ENCODE results near the gene PSRC1. TPM values are rescaled to one million over a fixed set of nuclear protein-coding genes. Genes with fewer than 3 reads are reported as not detected.

The PSRC1 gene
- total and polyA plus RNA-seq, 5 donors from 2014 or later: 0.14 to 1.0 (median 0.57) TPM

- Histone ChIP-seq H3K4me3 (ENCODE audit: low read depth, low read length) (no peak overlapping the region), H3K9me3 (ENCODE audit: control insufficient read depth in 2 of 2, low read length in 2 of 2) (no peaks in the 10 kb centered on the region), H3K27ac (ENCODE audit: insufficient read depth, low read length, poor library complexity, severe bottlenecking) (no peak overlapping the region), H3K4me1 (ENCODE audit: control insufficient read depth, insufficient read depth, low read length, poor library complexity, severe bottlenecking) (no peaks in the 10 kb centered on the region), H3K27me3 (ENCODE audit: control insufficient read depth, insufficient read depth, low read length) (no peaks in the 10 kb centered on the region), H3K36me3 (ENCODE audit: control insufficient read depth, insufficient read depth, low read length) (no peaks in the 10 kb centered on the region)
- Mint-ChIP-seq H3K4me1 (no peaks in the 10 kb centered on the region), H3K27me3 (no peaks in the 10 kb centered on the region), H3K4me3 (no peak overlapping the region), H3K9me3 (no peaks in the 10 kb centered on the region), H3K36me3 (no peaks in the 10 kb centered on the region), H3K27ac (peak overlapping the region in 1 of 3 donors; percentile 8)
- DNase-seq (no peak), ATAC-seq (ENCODE audit: low read depth in 2 of 2) (no peak)
Observed at GRCh38 chr1:109269212-109269980, 13.5 kb downstream of the PSRC1 start.

GRCh38 chr1:109268431-109269211 lies 14.3 kb downstream of the PSRC1 start:
- no peaks in the 10 kb centered on the region for H3K36me3 Mint-ChIP-seq
- H3K4me1 ChIP-seq (ENCODE audit: control insufficient read depth, insufficient read depth, low read length, poor library complexity, severe bottlenecking): no peaks in the 10 kb centered on the region
- peaks cover 0 to under 1% (median 0%) of the 10 kb centered on the region in 4 donors for H3K4me1 Mint-ChIP-seq
- H3K27me3 Mint-ChIP-seq: no peaks in the 10 kb centered on the region
- no peaks in the 10 kb centered on the region for H3K9me3 Mint-ChIP-seq
- no peak overlapping the region for H3K4me3 Mint-ChIP-seq
- no peaks in the 10 kb centered on the region for H3K27me3 ChIP-seq (ENCODE audit: control insufficient read depth, insufficient read depth, low read length)
- H3K4me3 ChIP-seq (ENCODE audit: low read depth, low read length): no peak overlapping the region
- no peak overlapping the region for H3K27ac ChIP-seq (ENCODE audit: insufficient read depth, low read length, poor library complexity, severe bottlenecking)
- no peaks in the 10 kb centered on the region for H3K9me3 ChIP-seq (ENCODE audit: control insufficient read depth in 2 of 2, low read length in 2 of 2)
- no peak overlapping the region for H3K27ac Mint-ChIP-seq
- no peak for ATAC-seq (ENCODE audit: low read depth in 2 of 2)
- DNase-seq: no peak
- no peaks in the 10 kb centered on the region for H3K36me3 ChIP-seq (ENCODE audit: control insufficient read depth, insufficient read depth, low read length)

- H3K9me3 ChIP-seq (ENCODE audit: control insufficient read depth in 2 of 2, low read length in 2 of 2): no peaks in the 10 kb centered on the region
- no peak overlapping the region for H3K27ac ChIP-seq (ENCODE audit: insufficient read depth, low read length, poor library complexity, severe bottlenecking)
- H3K36me3 ChIP-seq (ENCODE audit: control insufficient read depth, insufficient read depth, low read length): no peaks in the 10 kb centered on the region
- no peak for DNase-seq
- peaks cover 0 to 3% (median 0%) of the 10 kb centered on the region in 4 donors for H3K4me1 Mint-ChIP-seq
- no peak overlapping the region for H3K4me3 ChIP-seq (ENCODE audit: low read depth, low read length)
- no peak overlapping the region for H3K4me3 Mint-ChIP-seq
- ATAC-seq (ENCODE audit: low read depth in 2 of 2): no peak
- H3K4me1 ChIP-seq (ENCODE audit: control insufficient read depth, insufficient read depth, low read length, poor library complexity, severe bottlenecking): no peaks in the 10 kb centered on the region
- H3K27me3 ChIP-seq (ENCODE audit: control insufficient read depth, insufficient read depth, low read length): no peaks in the 10 kb centered on the region
- H3K9me3 Mint-ChIP-seq: no peaks in the 10 kb centered on the region
- H3K36me3 Mint-ChIP-seq: no peaks in the 10 kb centered on the region
- no peaks in the 10 kb centered on the region for H3K27me3 Mint-ChIP-seq
- H3K27ac Mint-ChIP-seq: no peak overlapping the region
Observed at GRCh38 chr1:109267743-109268300, 15.1 kb downstream of the PSRC1 start.

GRCh38 chr1:109266965-109267364 lies 16.0 kb downstream of the PSRC1 start:
- Histone ChIP-seq H3K4me1 (ENCODE audit: control insufficient read depth, insufficient read depth, low read length, poor library complexity, severe bottlenecking) (no peaks in the 10 kb centered on the region), H3K4me3 (ENCODE audit: low read depth, low read length) (no peak overlapping the region), H3K36me3 (ENCODE audit: control insufficient read depth, insufficient read depth, low read length) (no peaks in the 10 kb centered on the region), H3K27ac (ENCODE audit: insufficient read depth, low read length, poor library complexity, severe bottlenecking) (no peak overlapping the region), H3K9me3 (ENCODE audit: control insufficient read depth in 2 of 2, low read length in 2 of 2) (no peaks in the 10 kb centered on the region), H3K27me3 (ENCODE audit: control insufficient read depth, insufficient read depth, low read length) (no peaks in the 10 kb centered on the region)
- Mint-ChIP-seq H3K36me3 (no peaks in the 10 kb centered on the region), H3K9me3 (no peaks in the 10 kb centered on the region), H3K4me3 (no peak overlapping the region), H3K4me1 (peaks cover 0 to 3% (median 0%) of the 10 kb centered on the region in 4 donors), H3K27me3 (no peaks in the 10 kb centered on the region), H3K27ac (no peak overlapping the region)
- DNase-seq: no peak
- ATAC-seq (ENCODE audit: low read depth in 2 of 2): no peak

- Histone ChIP-seq H3K27me3 (ENCODE audit: control insufficient read depth, insufficient read depth, low read length) (no peaks in the 10 kb centered on the region), H3K9me3 (ENCODE audit: control insufficient read depth in 2 of 2, low read length in 2 of 2) (no peaks in the 10 kb centered on the region), H3K27ac (ENCODE audit: insufficient read depth, low read length, poor library complexity, severe bottlenecking) (no peak overlapping the region), H3K36me3 (ENCODE audit: control insufficient read depth, insufficient read depth, low read length) (no peaks in the 10 kb centered on the region), H3K4me3 (ENCODE audit: low read depth, low read length) (no peak overlapping the region), H3K4me1 (ENCODE audit: control insufficient read depth, insufficient read depth, low read length, poor library complexity, severe bottlenecking) (no peaks in the 10 kb centered on the region)
- Mint-ChIP-seq H3K36me3 (no peaks in the 10 kb centered on the region), H3K4me1 (peaks cover 0 to 3% (median 0%) of the 10 kb centered on the region in 4 donors), H3K27ac (peak overlapping the region in 1 of 3 donors; percentile 71), H3K4me3 (no peak overlapping the region), H3K27me3 (no peaks in the 10 kb centered on the region), H3K9me3 (no peaks in the 10 kb centered on the region)
- ATAC-seq (ENCODE audit: low read depth in 2 of 2): no peak
- no peak for DNase-seq
Observed at GRCh38 chr1:109265741-109266330, 17.1 kb downstream of the PSRC1 start.

GRCh38 chr1:109265016-109265415 lies 17.9 kb downstream of the PSRC1 start:
- Mint-ChIP-seq H3K27ac (no peak overlapping the region), H3K9me3 (no peaks in the 10 kb centered on the region), H3K4me1 (peaks cover 0 to 3% (median 0%) of the 10 kb centered on the region in 4 donors), H3K4me3 (no peak overlapping the region), H3K27me3 (no peaks in the 10 kb centered on the region), H3K36me3 (no peaks in the 10 kb centered on the region)
- H3K27ac ChIP-seq (ENCODE audit: insufficient read depth, low read length, poor library complexity, severe bottlenecking): no peak overlapping the region
- no peak overlapping the region for H3K4me3 ChIP-seq (ENCODE audit: low read depth, low read length)
- no peaks in the 10 kb centered on the region for H3K9me3 ChIP-seq (ENCODE audit: control insufficient read depth in 2 of 2, low read length in 2 of 2)
- no peak for ATAC-seq (ENCODE audit: low read depth in 2 of 2)
- DNase-seq: no peak
- H3K27me3 ChIP-seq (ENCODE audit: control insufficient read depth, insufficient read depth, low read length): no peaks in the 10 kb centered on the region
- H3K36me3 ChIP-seq (ENCODE audit: control insufficient read depth, insufficient read depth, low read length): no peaks in the 10 kb centered on the region
- H3K4me1 ChIP-seq (ENCODE audit: control insufficient read depth, insufficient read depth, low read length, poor library complexity, severe bottlenecking): no peaks in the 10 kb centered on the region

- no peak for DNase-seq
- H3K9me3 Mint-ChIP-seq: no peaks in the 10 kb centered on the region
- H3K4me3 ChIP-seq (ENCODE audit: low read depth, low read length): no peak overlapping the region
- H3K27me3 Mint-ChIP-seq: no peaks in the 10 kb centered on the region
- no peaks in the 10 kb centered on the region for H3K27me3 ChIP-seq (ENCODE audit: control insufficient read depth, insufficient read depth, low read length)
- no peak overlapping the region for H3K27ac Mint-ChIP-seq
- no peak for ATAC-seq (ENCODE audit: low read depth in 2 of 2)
- no peaks in the 10 kb centered on the region for H3K4me1 ChIP-seq (ENCODE audit: control insufficient read depth, insufficient read depth, low read length, poor library complexity, severe bottlenecking)
- no peak overlapping the region for H3K4me3 Mint-ChIP-seq
- H3K36me3 ChIP-seq (ENCODE audit: control insufficient read depth, insufficient read depth, low read length): no peaks in the 10 kb centered on the region
- no peaks in the 10 kb centered on the region for H3K36me3 Mint-ChIP-seq
- H3K9me3 ChIP-seq (ENCODE audit: control insufficient read depth in 2 of 2, low read length in 2 of 2): no peaks in the 10 kb centered on the region
- H3K27ac ChIP-seq (ENCODE audit: insufficient read depth, low read length, poor library complexity, severe bottlenecking): no peak overlapping the region
- H3K4me1 Mint-ChIP-seq: peaks cover 0 to 3% (median 0%) of the 10 kb centered on the region in 4 donors
Observed at GRCh38 chr1:109264379-109264755, 18.6 kb downstream of the PSRC1 start.
